ENCODE results near the gene TGFB1I1. TPM values are rescaled to one million over a fixed set of nuclear protein-coding genes. Genes with fewer than 3 reads are reported as not detected.

TGFB1I1 gene
- total and polyA plus RNA-seq, 2 of the 13 experiments (the other 11 are each of a cell fraction or from before 2014, with no cell fraction given): 0.80 to 2.9 TPM

GRCh38 chr16:31451681-31452351, 20.1 kb upstream of the TGFB1I1 start (continued):
- TF ChIP-seq ZHX2 (IDR thresholded peaks at IDR 0.05; ENCODE audit: low read depth) (no peak), ZHX2 (CRISPR knock-in tag; IDR thresholded peaks at IDR 0.05; ENCODE audit: borderline replicate concordance) (no peak), SP140L (CRISPR knock-in tag; IDR thresholded peaks at IDR 0.05; ENCODE audit: borderline replicate concordance) (no peak), ZNF850 (CRISPR knock-in tag; conservative IDR thresholded peaks at IDR 0.05) (no peak), ATF4 (CRISPR knock-in tag; IDR thresholded peaks at IDR 0.05) (no peak), ZNF720 (CRISPR knock-in tag; IDR thresholded peaks at IDR 0.05) (no peak), ZNF770 (CRISPR knock-in tag; IDR thresholded peaks at IDR 0.05) (peak; percentile 74), GTF3A (CRISPR knock-in tag; conservative IDR thresholded peaks at IDR 0.05) (no peak), SIX1 (CRISPR knock-in tag; IDR thresholded peaks at IDR 0.05; ENCODE audit: borderline replicate concordance) (no peak), ZBTB33 (CRISPR knock-in tag; IDR thresholded peaks at IDR 0.05) (no peak), KDM5B (CRISPR knock-in tag; IDR thresholded peaks at IDR 0.05; ENCODE audit: borderline replicate concordance) (no peak), ZNF703 (CRISPR knock-in tag; IDR thresholded peaks at IDR 0.05; ENCODE audit: borderline replicate concordance) (no peak), TSC22D2 (CRISPR knock-in tag; IDR thresholded peaks at IDR 0.05; ENCODE audit: borderline replicate concordance) (0 out of 2 replicates have a peak, but pooled peaks have one; percentile 64), CBX2 (IDR thresholded peaks at IDR 0.05; ENCODE audit: low read depth, low read length) (no peak), CBX2 (CRISPR knock-in tag; IDR thresholded peaks at IDR 0.05; ENCODE audit: low read depth) (no peak), ISX (CRISPR knock-in tag; conservative IDR thresholded peaks at IDR 0.05) (no peak), GATAD2A (CRISPR knock-in tag; IDR thresholded peaks at IDR 0.05) (peak; percentile 69)
